HUES48 (cell line): Measurements from ENCODE around the gene CEPT1.

Source experiments
- H3K27ac ChIP-seq: one replicate; pipeline ENCODE4 v1.7.0; 2013; ENCODE audit warnings: low read depth, low read length, inconsistent platforms
- H3K27me3 ChIP-seq: 2 replicates; pipeline ENCODE4 v1.6.1; 2013; ENCODE audit warnings: mild to moderate bottlenecking, low read length; ENCODE audit not compliant: control insufficient read depth, insufficient read depth
- H3K36me3 ChIP-seq: 2 replicates; pipeline ENCODE4 v1.6.1; 2013; ENCODE audit warnings: low read length; ENCODE audit not compliant: control insufficient read depth, insufficient read depth
- H3K4me1 ChIP-seq: 2 replicates; pipeline ENCODE4 v1.6.1; 2013; ENCODE audit warnings: mild to moderate bottlenecking, low read length; ENCODE audit not compliant: control insufficient read depth, insufficient read depth
- H3K4me3 ChIP-seq: 2 replicates; pipeline ENCODE4 v1.5.1; 2013; ENCODE audit warnings: mild to moderate bottlenecking, low read depth, low read length
- H3K9ac ChIP-seq: 2 replicates; pipeline ENCODE4 v1.6.1; 2013; ENCODE audit warnings: mild to moderate bottlenecking, low read depth, low read length, moderate library complexity
- H3K9me3 ChIP-seq: 2 replicates; pipeline ENCODE4 v1.6.1; 2013; ENCODE audit warnings: low read length; ENCODE audit not compliant: control insufficient read depth, insufficient read depth

CEPT1 gene

DNA sequence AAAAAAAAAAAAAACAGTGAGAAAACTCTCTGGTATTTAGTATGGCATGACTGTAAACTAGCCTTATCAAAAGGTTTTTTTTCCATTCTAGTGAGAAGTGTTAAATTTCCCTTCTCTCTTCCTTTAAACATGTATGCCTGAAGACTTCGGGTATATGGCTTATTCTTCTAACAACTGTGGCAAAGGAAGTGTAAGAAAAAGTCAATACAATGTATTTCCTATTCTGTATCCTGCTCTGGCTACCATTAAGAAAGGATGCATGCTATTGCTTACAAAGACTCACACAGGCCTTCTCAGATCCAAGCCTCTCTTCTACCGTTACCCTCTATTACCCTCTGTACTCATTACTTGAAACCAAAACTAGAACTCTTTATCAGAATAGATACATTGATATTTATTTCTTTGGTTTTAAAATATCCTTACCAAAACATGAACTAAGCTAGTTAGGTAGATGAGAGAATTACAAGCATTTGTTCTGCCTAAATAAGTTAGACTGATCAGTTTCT is 8.4 kb downstream of the CEPT1 start:
- H3K9ac ChIP-seq: no peak overlapping the region
- no peak overlapping the region for H3K4me3 ChIP-seq
- H3K27ac ChIP-seq: no peak overlapping the region
- no peaks in the 10 kb centered on the region for H3K9me3 ChIP-seq
- peaks cover 3% of the 10 kb centered on the region; the same call in 1 of the 2 replicates for H3K4me1 ChIP-seq
- no peaks in the 10 kb centered on the region for H3K27me3 ChIP-seq
- H3K36me3 ChIP-seq: peaks cover 62% of the 10 kb centered on the region

DNA sequence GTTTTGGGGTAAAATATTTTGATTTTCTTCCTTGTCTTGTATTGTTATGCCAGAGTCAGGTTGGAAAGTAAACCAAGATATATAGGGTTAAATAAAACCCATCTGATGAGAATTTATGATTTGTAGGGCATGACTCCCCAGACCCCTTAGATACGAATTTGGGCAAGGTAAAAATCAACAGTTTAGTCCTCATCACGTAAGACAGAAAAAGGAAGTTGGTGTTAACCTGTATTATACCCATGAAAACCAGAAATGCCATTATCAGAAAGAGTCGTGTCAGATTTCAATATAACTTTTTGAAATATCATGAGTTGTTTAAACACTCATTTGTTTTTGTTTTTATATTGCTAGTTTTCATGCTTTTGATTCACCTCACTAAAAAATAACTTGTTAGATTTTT is 11.8 kb downstream of the CEPT1 start:
- Histone ChIP-seq H3K4me1 (peaks cover 3% of the 10 kb centered on the region; the same call in 1 of the 2 replicates), H3K4me3 (no peak overlapping the region), H3K9ac (no peak overlapping the region), H3K27me3 (no peaks in the 10 kb centered on the region), H3K36me3 (peaks cover 78% of the 10 kb centered on the region), H3K27ac (no peak overlapping the region), H3K9me3 (no peaks in the 10 kb centered on the region)

DNA sequence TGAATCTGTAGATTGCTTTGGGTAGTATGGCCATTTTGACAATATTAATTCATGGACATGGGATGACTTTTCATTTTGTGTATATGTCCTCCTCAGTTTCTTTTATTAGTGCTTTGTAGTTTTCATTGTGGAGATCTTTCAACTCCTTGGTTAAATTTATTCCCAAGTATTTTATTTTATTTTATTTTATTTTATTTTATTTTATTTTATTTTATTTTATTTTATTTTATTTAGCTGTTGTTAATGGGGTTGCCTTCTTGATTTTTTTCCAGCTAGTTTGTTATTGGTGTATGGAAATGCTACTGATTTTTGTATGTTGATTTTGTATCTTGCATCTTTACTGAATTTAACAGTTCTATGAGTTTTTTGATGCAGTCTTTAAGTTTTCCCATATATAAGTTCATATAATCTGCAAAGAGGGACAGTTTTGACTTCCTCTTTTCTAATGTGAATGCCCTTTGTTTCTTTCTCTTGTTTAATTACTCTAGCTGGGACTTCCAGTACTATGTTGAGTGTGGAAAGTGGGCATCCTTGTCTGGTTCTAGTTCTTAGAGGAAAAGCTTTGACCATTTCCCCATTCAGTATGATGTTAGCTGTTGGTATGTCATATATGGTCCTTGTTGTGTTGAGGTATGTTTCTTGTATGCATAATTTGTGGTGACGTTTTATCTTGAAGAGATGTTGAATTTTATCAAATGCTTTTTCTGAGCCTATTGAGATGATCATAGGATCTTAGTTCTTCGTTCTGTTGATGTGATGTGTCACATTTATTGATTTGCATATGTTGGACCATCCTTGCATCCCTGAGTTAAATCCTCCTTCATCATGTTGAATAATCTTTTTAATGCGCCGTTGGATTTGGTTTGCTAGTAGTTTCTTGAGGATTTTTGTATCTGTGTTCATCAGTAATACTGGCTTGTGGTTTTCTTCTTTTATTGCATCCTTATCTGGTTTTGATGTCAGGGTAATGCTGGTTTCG is 14.3 kb downstream of the CEPT1 start:
- Histone ChIP-seq H3K4me3 (no peak overlapping the region), H3K9ac (no peak overlapping the region), H3K36me3 (peaks cover 68% of the 10 kb centered on the region), H3K4me1 (peaks cover 3% of the 10 kb centered on the region; the same call in 1 of the 2 replicates), H3K27me3 (no peaks in the 10 kb centered on the region), H3K27ac (no peak overlapping the region), H3K9me3 (no peaks in the 10 kb centered on the region)

DNA sequence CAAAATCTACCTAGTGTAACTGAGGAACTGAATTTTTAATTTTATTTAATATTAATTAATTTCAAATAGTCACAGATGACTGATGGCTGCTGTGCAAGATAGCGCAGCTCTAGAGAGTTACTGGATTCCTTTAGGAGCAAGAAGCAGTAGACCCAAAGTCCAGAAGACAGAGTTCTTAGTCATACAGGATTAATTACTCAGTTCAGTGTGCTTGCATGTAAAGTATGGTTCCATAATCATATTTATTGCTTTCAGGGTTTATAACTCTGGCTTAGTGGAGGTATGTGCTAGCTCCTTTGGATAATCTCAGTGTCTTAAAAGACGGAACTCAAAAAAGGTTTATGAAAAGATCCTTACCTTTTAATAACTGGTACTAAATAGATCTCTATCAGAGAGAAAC is 17.4 kb downstream of the CEPT1 start:
- no peak overlapping the region for H3K27ac ChIP-seq
- no peak overlapping the region for H3K4me3 ChIP-seq
- H3K9me3 ChIP-seq: no peaks in the 10 kb centered on the region
- no peak overlapping the region for H3K9ac ChIP-seq
- H3K4me1 ChIP-seq: no peaks in the 10 kb centered on the region
- H3K27me3 ChIP-seq: no peaks in the 10 kb centered on the region
- H3K36me3 ChIP-seq: peaks cover 67% of the 10 kb centered on the region

DNA sequence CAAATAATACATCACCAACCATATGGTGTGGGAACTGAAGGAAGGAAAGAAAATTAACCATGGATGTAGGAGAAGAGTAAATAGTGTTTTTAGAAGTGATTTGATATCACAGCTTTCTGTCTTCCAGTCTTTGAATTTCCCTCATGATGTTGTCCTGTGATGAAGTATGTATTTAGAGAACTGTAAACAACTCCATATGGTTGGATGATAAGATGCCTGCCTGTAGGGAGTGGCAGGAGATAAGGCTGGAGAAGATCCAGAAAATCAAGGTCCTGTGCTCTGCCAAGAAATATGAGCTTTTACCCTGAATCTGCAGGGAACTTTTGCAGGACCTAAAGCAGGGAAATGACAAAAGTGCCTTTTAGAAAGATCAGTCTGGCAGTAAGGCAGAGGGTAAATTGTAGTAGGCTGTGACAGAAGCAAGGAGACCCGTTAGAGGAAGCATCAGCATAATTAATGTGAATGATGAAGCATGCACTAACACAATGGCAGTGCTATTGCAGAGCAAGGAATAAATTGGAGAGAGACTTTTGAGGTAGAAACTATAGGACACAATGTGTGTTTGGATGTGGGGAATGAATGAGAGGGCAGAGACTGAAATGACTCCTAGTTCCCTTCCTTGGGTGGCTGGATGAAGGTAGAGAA is 21.9 kb downstream of the CEPT1 start:
- H3K36me3 ChIP-seq: peaks cover 42% of the 10 kb centered on the region
- no peak overlapping the region for H3K4me3 ChIP-seq
- no peak overlapping the region for H3K9ac ChIP-seq
- no peaks in the 10 kb centered on the region for H3K4me1 ChIP-seq
- H3K9me3 ChIP-seq: no peaks in the 10 kb centered on the region
- no peak overlapping the region for H3K27ac ChIP-seq
- no peaks in the 10 kb centered on the region for H3K27me3 ChIP-seq

DNA sequence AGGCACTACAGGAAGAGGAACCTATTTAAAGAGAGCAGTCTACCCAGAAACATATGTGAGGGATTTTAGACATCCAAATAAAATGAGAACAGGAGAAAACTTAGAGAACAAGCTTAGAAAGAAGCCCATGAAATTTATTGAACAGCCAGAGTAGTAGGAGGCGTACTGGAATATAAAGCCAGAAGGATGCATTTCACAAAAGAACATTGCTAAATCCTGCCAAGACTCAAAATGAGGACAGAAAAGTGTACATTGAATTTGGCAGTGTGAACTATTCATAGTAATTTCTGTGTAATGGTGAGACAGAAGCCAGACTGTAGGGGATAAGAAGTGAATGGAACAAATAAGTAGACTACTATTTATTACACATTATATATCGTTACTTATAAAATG is 22.5 kb downstream of the CEPT1 start:
- peaks cover 44% of the 10 kb centered on the region for H3K36me3 ChIP-seq

DNA sequence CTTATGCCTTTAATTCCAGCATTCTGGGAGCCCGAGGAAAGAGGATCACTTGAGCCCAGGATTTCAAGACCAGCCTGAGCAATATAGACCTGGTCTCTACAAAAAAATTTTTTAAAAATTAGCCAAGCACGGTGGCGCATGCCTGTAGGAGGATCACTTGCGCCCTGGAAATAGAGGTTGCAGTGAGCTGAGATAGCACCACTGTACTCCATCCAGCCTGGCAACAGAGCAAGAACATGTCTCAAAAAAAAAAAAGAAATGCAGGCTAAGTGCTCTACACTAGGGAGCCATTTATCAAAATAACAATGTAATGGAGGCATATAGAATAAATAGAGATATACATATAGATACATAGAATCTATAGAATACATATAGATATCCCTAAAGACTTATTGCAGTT is 23.3 kb downstream of the CEPT1 start:
- H3K4me3 ChIP-seq: no peak overlapping the region
- no peaks in the 10 kb centered on the region for H3K9me3 ChIP-seq
- H3K9ac ChIP-seq: no peak overlapping the region
- H3K4me1 ChIP-seq: no peaks in the 10 kb centered on the region
- H3K27me3 ChIP-seq: no peaks in the 10 kb centered on the region
- peaks cover 48% of the 10 kb centered on the region for H3K36me3 ChIP-seq
- no peak overlapping the region for H3K27ac ChIP-seq

More for the DNA sequence above, 22.5 kb downstream of the CEPT1 start:
- H3K9ac ChIP-seq: no peak overlapping the region
- no peak overlapping the region for H3K27ac ChIP-seq
- no peaks in the 10 kb centered on the region for H3K9me3 ChIP-seq
- no peak overlapping the region for H3K4me3 ChIP-seq
- no peaks in the 10 kb centered on the region for H3K27me3 ChIP-seq
- H3K4me1 ChIP-seq: no peaks in the 10 kb centered on the region

DNA sequence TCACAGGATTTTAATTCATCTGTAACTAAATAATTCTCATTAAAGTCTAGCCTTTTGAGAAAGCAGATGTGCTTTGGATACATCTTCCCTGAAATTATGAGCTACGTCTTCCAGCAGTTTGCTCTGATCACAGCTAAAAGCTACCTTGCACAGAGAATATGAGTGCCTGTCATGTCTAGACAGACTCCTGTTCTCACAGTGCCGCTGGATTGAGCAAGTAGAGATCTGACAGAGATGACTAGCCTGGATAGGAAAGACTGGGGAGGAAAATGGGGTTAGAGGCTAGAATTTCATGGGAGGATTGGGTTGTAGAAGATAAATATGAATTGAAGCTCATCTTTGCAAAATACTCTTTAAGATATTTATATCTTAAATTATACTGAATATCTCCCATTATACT is 24.1 kb downstream of the CEPT1 start:
- no peak overlapping the region for H3K4me3 ChIP-seq
- H3K27ac ChIP-seq: no peak overlapping the region
- H3K27me3 ChIP-seq: no peaks in the 10 kb centered on the region
- no peaks in the 10 kb centered on the region for H3K9me3 ChIP-seq
- H3K4me1 ChIP-seq: no peaks in the 10 kb centered on the region
- H3K9ac ChIP-seq: no peak overlapping the region
- peaks cover 52% of the 10 kb centered on the region for H3K36me3 ChIP-seq

DNA sequence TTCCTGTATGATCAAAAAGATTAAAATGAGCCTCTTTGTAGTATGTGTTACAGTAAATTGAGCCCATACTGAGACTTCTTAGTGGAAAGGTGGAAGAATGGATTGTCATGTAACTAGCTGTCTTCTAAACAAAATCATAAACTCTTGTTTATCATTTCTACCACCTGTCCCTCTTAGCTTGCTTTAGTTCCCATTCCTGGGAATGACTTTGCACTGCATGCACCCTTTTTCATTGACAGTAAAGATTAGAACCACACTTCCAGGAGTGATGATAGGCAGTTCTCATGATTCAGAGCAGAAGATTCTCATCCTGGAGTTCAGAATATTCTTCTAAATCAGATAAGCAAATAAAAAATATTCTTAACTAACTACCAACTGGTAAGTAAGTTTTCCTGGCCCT is 32.4 kb downstream of the CEPT1 start:
- H3K27ac ChIP-seq: no peak overlapping the region
- H3K9ac ChIP-seq: no peak overlapping the region
- H3K36me3 ChIP-seq: peaks cover 51% of the 10 kb centered on the region
- no peaks in the 10 kb centered on the region for H3K4me1 ChIP-seq
- H3K4me3 ChIP-seq: no peak overlapping the region
- no peaks in the 10 kb centered on the region for H3K27me3 ChIP-seq
- H3K9me3 ChIP-seq: no peaks in the 10 kb centered on the region

DNA sequence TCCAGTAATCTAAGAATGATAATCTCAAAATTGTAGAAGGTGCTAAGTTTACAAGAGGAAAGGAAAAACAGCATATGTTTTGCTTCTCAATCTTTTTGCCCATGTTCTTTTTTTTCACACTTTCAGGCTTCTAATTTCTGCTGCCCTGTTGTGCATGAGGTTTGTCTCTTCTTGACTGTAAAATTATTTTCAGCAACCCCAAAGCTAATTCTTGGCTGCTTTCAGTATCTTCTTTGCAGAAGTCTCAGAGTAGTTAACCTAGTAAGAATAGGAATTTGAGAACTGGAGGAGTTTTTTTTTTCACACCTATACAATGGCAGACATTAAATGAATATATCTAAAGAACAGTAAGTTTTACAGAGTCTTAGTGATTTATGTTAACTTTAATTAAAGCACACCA is 34.0 kb downstream of the CEPT1 start:
- Histone ChIP-seq H3K4me1 (no peaks in the 10 kb centered on the region), H3K27me3 (no peaks in the 10 kb centered on the region), H3K27ac (no peak overlapping the region), H3K4me3 (no peak overlapping the region), H3K9me3 (no peaks in the 10 kb centered on the region), H3K9ac (no peak overlapping the region), H3K36me3 (peaks cover 50% of the 10 kb centered on the region)

DNA sequence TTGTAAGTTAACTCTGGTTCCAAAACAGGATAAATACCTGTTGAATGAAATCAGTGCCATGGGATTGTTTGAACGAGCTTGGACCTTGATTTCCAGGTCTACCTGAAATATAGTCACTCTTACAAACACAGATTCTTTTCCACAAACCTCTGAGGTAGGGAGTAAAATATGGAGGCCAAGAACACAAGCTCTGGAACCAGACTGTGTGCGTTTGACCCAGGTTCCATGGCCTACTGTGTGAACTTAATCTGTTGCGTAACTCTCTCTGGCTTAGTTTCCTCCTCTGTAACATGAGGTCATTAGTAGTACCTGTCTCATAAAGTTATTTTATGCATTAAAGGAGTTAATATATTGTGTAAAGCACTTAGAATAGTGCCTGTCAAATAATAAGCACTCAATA is 35.3 kb downstream of the CEPT1 start:
- H3K4me3 ChIP-seq: no peak overlapping the region
- no peak overlapping the region for H3K27ac ChIP-seq

More for the DNA sequence above, 35.3 kb downstream of the CEPT1 start:
- Histone ChIP-seq H3K9me3 (no peaks in the 10 kb centered on the region), H3K4me1 (no peaks in the 10 kb centered on the region), H3K9ac (no peak overlapping the region), H3K36me3 (peaks cover 54% of the 10 kb centered on the region), H3K27me3 (no peaks in the 10 kb centered on the region)
